Epithelial cell of esophagus (primary cell): ENCODE measurements around the gene CD22.

Source experiments
- DNase-seq: peaks from one replicate; pipeline ENCODE4 v3.0.0; 2010; ENCODE audit warnings: low read depth
- H3K4me3 ChIP-seq: 2 replicates; pipeline ENCODE4 v1.5.1; 2011; ENCODE audit warnings: mild to moderate bottlenecking, low read length, control low read depth
- CTCF ChIP-seq: IDR thresholded peaks from 2 replicates; pipeline ENCODE4 v1.5.1; 2011; ENCODE audit warnings: low read depth, mild to moderate bottlenecking, low read length, control low read depth, inconsistent platforms; ENCODE audit not compliant: insufficient read depth; ENCODE audit errors: missing control alignments

Gene CD22

GRCh38 chr19:35334144-35334753, 5.3 kb downstream of the CD22 start:
- H3K4me3 ChIP-seq: no peak overlapping the region
- DNase-seq: no peak
- TF ChIP-seq CTCF: no peak

- no peak for DNase-seq
- H3K4me3 ChIP-seq: no peak overlapping the region
- no peak for TF ChIP-seq CTCF
Measured at GRCh38 chr19:35336166-35336955, 7.4 kb downstream of the CD22 start.

GRCh38 chr19:35337097-35337983, 8.4 kb downstream of the CD22 start:
- no peak overlapping the region for H3K4me3 ChIP-seq
- no peak for TF ChIP-seq CTCF
- DNase-seq: no peak

- no peak for DNase-seq
- no peak overlapping the region for H3K4me3 ChIP-seq
Measured at GRCh38 chr19:35337984-35338296, 9.0 kb downstream of the CD22 start.

GRCh38 chr19:35340431-35340830, 11.4 kb downstream of the CD22 start:
- DNase-seq: no peak
- TF ChIP-seq CTCF: no peak
- H3K4me3 ChIP-seq: no peak overlapping the region

More at GRCh38 chr19:35337984-35338296, 9.0 kb downstream of the CD22 start:
- TF ChIP-seq CTCF: no peak

GRCh38 chr19:35341006-35341405, 12.0 kb downstream of the CD22 start:
- no peak overlapping the region for H3K4me3 ChIP-seq
- TF ChIP-seq CTCF: no peak
- DNase-seq: no peak
